ENCODE measurements around the gene SNAI1. TPM values are rescaled to one million over a fixed set of nuclear protein-coding genes. Genes with fewer than 3 reads are reported as not detected.

Gene SNAI1
- total RNA-seq, 1 donor from 2014 or later, result 3.9 TPM

- Mint-ChIP-seq H3K4me3 (ENCODE audit: unreplicated experiment) (no peak overlapping the region), H3K36me3 (ENCODE audit: unreplicated experiment) (no peaks in the 10 kb centered on the region), H3K9me3 (ENCODE audit: unreplicated experiment) (peaks cover 5% of the 10 kb centered on the region), H3K27ac (ENCODE audit: unreplicated experiment) (no peak overlapping the region), H3K4me1 (ENCODE audit: low read depth, unreplicated experiment) (peaks cover 38% of the 10 kb centered on the region), H3K27me3 (ENCODE audit: unreplicated experiment) (no peaks in the 10 kb centered on the region)
- DNase-seq, result no peak
- TF ChIP-seq CTCF (IDR thresholded peaks at IDR 0.05; ENCODE audit: partially characterized antibody, unreplicated experiment), result no peak
These were observed 4.5 kb downstream of the SNAI1 start for GRCh38 chr20:49987015-49987867.

GRCh38 chr20:49987868-49988690, 5.3 kb downstream of the SNAI1 start:
- no peak for TF ChIP-seq CTCF (IDR thresholded peaks at IDR 0.05; ENCODE audit: partially characterized antibody, unreplicated experiment)
- peak; percentile 30 for DNase-seq
- Mint-ChIP-seq H3K9me3 (ENCODE audit: unreplicated experiment) (peaks cover 5% of the 10 kb centered on the region), H3K27me3 (ENCODE audit: unreplicated experiment) (no peaks in the 10 kb centered on the region), H3K27ac (ENCODE audit: unreplicated experiment) (no peak overlapping the region), H3K4me1 (ENCODE audit: low read depth, unreplicated experiment) (peaks cover 38% of the 10 kb centered on the region), H3K36me3 (ENCODE audit: unreplicated experiment) (no peaks in the 10 kb centered on the region), H3K4me3 (ENCODE audit: unreplicated experiment) (no peak overlapping the region)

GRCh38 chr20:49989234-49990065, 6.7 kb downstream of the SNAI1 start:
- Mint-ChIP-seq H3K36me3 (ENCODE audit: unreplicated experiment) (no peaks in the 10 kb centered on the region), H3K27ac (ENCODE audit: unreplicated experiment) (peak overlapping the region; percentile 48), H3K4me1 (ENCODE audit: low read depth, unreplicated experiment) (peaks cover 31% of the 10 kb centered on the region), H3K27me3 (ENCODE audit: unreplicated experiment) (peaks cover 3% of the 10 kb centered on the region), H3K4me3 (ENCODE audit: unreplicated experiment) (no peak overlapping the region), H3K9me3 (ENCODE audit: unreplicated experiment) (no peaks in the 10 kb centered on the region)
- no peak for TF ChIP-seq CTCF (IDR thresholded peaks at IDR 0.05; ENCODE audit: partially characterized antibody, unreplicated experiment)
- DNase-seq, result peak; percentile 50

GRCh38 chr20:49990271-49990720, 7.5 kb downstream of the SNAI1 start:
- Mint-ChIP-seq H3K9me3 (ENCODE audit: unreplicated experiment) (peaks cover 2% of the 10 kb centered on the region), H3K4me1 (ENCODE audit: low read depth, unreplicated experiment) (peaks cover 28% of the 10 kb centered on the region), H3K36me3 (ENCODE audit: unreplicated experiment) (no peaks in the 10 kb centered on the region), H3K4me3 (ENCODE audit: unreplicated experiment) (no peak overlapping the region), H3K27ac (ENCODE audit: unreplicated experiment) (no peak overlapping the region), H3K27me3 (ENCODE audit: unreplicated experiment) (peaks cover 3% of the 10 kb centered on the region)
- TF ChIP-seq CTCF (IDR thresholded peaks at IDR 0.05; ENCODE audit: partially characterized antibody, unreplicated experiment), result no peak
- DNase-seq, result no peak

Measured in glutamatergic neuron (in vitro differentiated cells).